ENCODE data around the gene DIS3L2. TPM values are rescaled to one million over a fixed set of nuclear protein-coding genes. Genes with fewer than 3 reads are reported as not detected.

DIS3L2 gene
- total RNA-seq, 1 donor from 2014 or later: 30.2 TPM

GRCh38 chr2:232232915-232233314 is 271.4 kb downstream of the DIS3L2 start:
- Mint-ChIP-seq H3K4me1 (ENCODE audit: low read depth) (peaks cover 22% of the 10 kb centered on the region), H3K4me3 (ENCODE audit: low read depth) (no peak overlapping the region), H3K27me3 (ENCODE audit: low read depth) (no peaks in the 10 kb centered on the region), H3K9me3 (no peaks in the 10 kb centered on the region), H3K27ac (no peak overlapping the region), H3K36me3 (ENCODE audit: low read depth) (no peaks in the 10 kb centered on the region)
- intact Hi-C loops (cut with micrococcal nuclease): no loop called here
- no peak for DNase-seq (ENCODE audit: low spot score)

GRCh38 chr2:232234922-232235615 is 273.6 kb downstream of the DIS3L2 start:
- Mint-ChIP-seq H3K4me1 (ENCODE audit: low read depth) (peaks cover 32% of the 10 kb centered on the region), H3K36me3 (ENCODE audit: low read depth) (no peaks in the 10 kb centered on the region), H3K4me3 (ENCODE audit: low read depth) (no peak overlapping the region), H3K9me3 (no peaks in the 10 kb centered on the region), H3K27ac (no peak overlapping the region), H3K27me3 (ENCODE audit: low read depth) (no peaks in the 10 kb centered on the region)
- no peak for DNase-seq (ENCODE audit: low spot score)
- intact Hi-C loops (cut with micrococcal nuclease): loop anchor here (5.0 kb wide), 1 partner anchor 308 kb away; the partner anchor contains the start of gene NPPC

- no peak for DNase-seq (ENCODE audit: low spot score)
- Mint-ChIP-seq H3K27ac (no peak overlapping the region), H3K9me3 (no peaks in the 10 kb centered on the region), H3K36me3 (ENCODE audit: low read depth) (no peaks in the 10 kb centered on the region), H3K4me1 (ENCODE audit: low read depth) (peaks cover 33% of the 10 kb centered on the region), H3K27me3 (ENCODE audit: low read depth) (no peaks in the 10 kb centered on the region), H3K4me3 (ENCODE audit: low read depth) (no peak overlapping the region)
- intact Hi-C loops (cut with micrococcal nuclease): loop anchor here (5.0 kb wide), 1 partner anchor 308 kb away; the partner anchor contains the start of gene NPPC
Observed at GRCh38 chr2:232235716-232236115, 274.2 kb downstream of the DIS3L2 start.

- DNase-seq (ENCODE audit: low spot score): no peak
- no peaks in the 10 kb centered on the region for H3K27me3 Mint-ChIP-seq (ENCODE audit: low read depth)
- no peak overlapping the region for H3K27ac Mint-ChIP-seq
- peaks cover 33% of the 10 kb centered on the region for H3K4me1 Mint-ChIP-seq (ENCODE audit: low read depth)
- intact Hi-C loops (cut with micrococcal nuclease): loop anchor here (5.0 kb wide), 1 partner anchor 309 kb away; the partner anchor contains the start of gene NPPC
- no peaks in the 10 kb centered on the region for H3K9me3 Mint-ChIP-seq
- H3K36me3 Mint-ChIP-seq (ENCODE audit: low read depth): no peaks in the 10 kb centered on the region
- H3K4me3 Mint-ChIP-seq (ENCODE audit: low read depth): no peak overlapping the region
Observed at GRCh38 chr2:232236200-232236599, 274.7 kb downstream of the DIS3L2 start.

- no peaks in the 10 kb centered on the region for H3K36me3 Mint-ChIP-seq (ENCODE audit: low read depth)
- no peak overlapping the region for H3K4me3 Mint-ChIP-seq (ENCODE audit: low read depth)
- H3K4me1 Mint-ChIP-seq (ENCODE audit: low read depth): peaks cover 26% of the 10 kb centered on the region
- H3K27me3 Mint-ChIP-seq (ENCODE audit: low read depth): no peaks in the 10 kb centered on the region
- intact Hi-C loops (cut with micrococcal nuclease): loop anchor here (5.0 kb wide), 1 partner anchor 310 kb away; the partner anchor contains the start of gene NPPC
- H3K27ac Mint-ChIP-seq: no peak overlapping the region
- no peak for DNase-seq (ENCODE audit: low spot score)
- H3K9me3 Mint-ChIP-seq: no peaks in the 10 kb centered on the region
Observed at GRCh38 chr2:232237464-232237863, 276.0 kb downstream of the DIS3L2 start.

- Mint-ChIP-seq H3K4me1 (ENCODE audit: low read depth) (peaks cover 24% of the 10 kb centered on the region), H3K9me3 (no peaks in the 10 kb centered on the region), H3K27me3 (ENCODE audit: low read depth) (no peaks in the 10 kb centered on the region), H3K4me3 (ENCODE audit: low read depth) (no peak overlapping the region), H3K27ac (peak overlapping the region; percentile 49), H3K36me3 (ENCODE audit: low read depth) (no peaks in the 10 kb centered on the region)
- DNase-seq (ENCODE audit: low spot score): no peak
- intact Hi-C loops (cut with micrococcal nuclease): loop anchor here (5.0 kb wide), 1 partner anchor 311 kb away; the partner anchor contains the start of gene NPPC
Observed at GRCh38 chr2:232238108-232238507, 276.6 kb downstream of the DIS3L2 start.

GRCh38 chr2:232238596-232238995 is 277.1 kb downstream of the DIS3L2 start:
- Mint-ChIP-seq H3K4me1 (ENCODE audit: low read depth) (peaks cover 24% of the 10 kb centered on the region), H3K27me3 (ENCODE audit: low read depth) (no peaks in the 10 kb centered on the region), H3K36me3 (ENCODE audit: low read depth) (no peaks in the 10 kb centered on the region), H3K4me3 (ENCODE audit: low read depth) (no peak overlapping the region), H3K27ac (no peak overlapping the region), H3K9me3 (no peaks in the 10 kb centered on the region)
- no peak for DNase-seq (ENCODE audit: low spot score)
- intact Hi-C loops (cut with micrococcal nuclease): loop anchor here (5.0 kb wide), 1 partner anchor 311 kb away; the partner anchor contains the start of gene NPPC

GRCh38 chr2:232239951-232240681 is 278.6 kb downstream of the DIS3L2 start:
- Mint-ChIP-seq H3K4me1 (ENCODE audit: low read depth) (peaks cover 24% of the 10 kb centered on the region), H3K4me3 (ENCODE audit: low read depth) (no peak overlapping the region), H3K27ac (peak overlapping the region; percentile 75), H3K27me3 (ENCODE audit: low read depth) (no peaks in the 10 kb centered on the region), H3K36me3 (ENCODE audit: low read depth) (no peaks in the 10 kb centered on the region), H3K9me3 (no peaks in the 10 kb centered on the region)
- DNase-seq (ENCODE audit: low spot score): no peak
- intact Hi-C loops (cut with micrococcal nuclease): loop anchor here (5.0 kb wide), 1 partner anchor 313 kb away; the partner anchor contains the start of gene NPPC

- Mint-ChIP-seq H3K4me3 (ENCODE audit: low read depth) (no peak overlapping the region), H3K4me1 (ENCODE audit: low read depth) (peaks cover 23% of the 10 kb centered on the region), H3K9me3 (no peaks in the 10 kb centered on the region), H3K36me3 (ENCODE audit: low read depth) (no peaks in the 10 kb centered on the region), H3K27me3 (ENCODE audit: low read depth) (no peaks in the 10 kb centered on the region), H3K27ac (no peak overlapping the region)
- intact Hi-C loops (cut with micrococcal nuclease): no loop called here
- no peak for DNase-seq (ENCODE audit: low spot score)
Observed at GRCh38 chr2:232240906-232241305, 279.4 kb downstream of the DIS3L2 start.

GRCh38 chr2:232242316-232242715 is 280.8 kb downstream of the DIS3L2 start:
- H3K27me3 Mint-ChIP-seq (ENCODE audit: low read depth): no peaks in the 10 kb centered on the region
- H3K27ac Mint-ChIP-seq: no peak overlapping the region
- H3K4me1 Mint-ChIP-seq (ENCODE audit: low read depth): peaks cover 17% of the 10 kb centered on the region
- H3K36me3 Mint-ChIP-seq (ENCODE audit: low read depth): no peaks in the 10 kb centered on the region
- no peaks in the 10 kb centered on the region for H3K9me3 Mint-ChIP-seq
- intact Hi-C loops (cut with micrococcal nuclease): no loop called here
- H3K4me3 Mint-ChIP-seq (ENCODE audit: low read depth): no peak overlapping the region
- DNase-seq (ENCODE audit: low spot score): no peak

- Mint-ChIP-seq H3K27ac (no peak overlapping the region), H3K4me3 (ENCODE audit: low read depth) (no peak overlapping the region), H3K4me1 (ENCODE audit: low read depth) (peaks cover 1% of the 10 kb centered on the region), H3K36me3 (ENCODE audit: low read depth) (no peaks in the 10 kb centered on the region), H3K9me3 (no peaks in the 10 kb centered on the region), H3K27me3 (ENCODE audit: low read depth) (no peaks in the 10 kb centered on the region)
- no peak for DNase-seq (ENCODE audit: low spot score)
- intact Hi-C loops (cut with micrococcal nuclease): no loop called here
Observed at GRCh38 chr2:232245111-232245510, 283.6 kb downstream of the DIS3L2 start.

- no peaks in the 10 kb centered on the region for H3K36me3 Mint-ChIP-seq (ENCODE audit: low read depth)
- no peak overlapping the region for H3K27ac Mint-ChIP-seq
- H3K9me3 Mint-ChIP-seq: no peaks in the 10 kb centered on the region
- intact Hi-C loops (cut with micrococcal nuclease): no loop called here
- H3K4me1 Mint-ChIP-seq (ENCODE audit: low read depth): no peaks in the 10 kb centered on the region
- DNase-seq (ENCODE audit: low spot score): no peak
- no peaks in the 10 kb centered on the region for H3K27me3 Mint-ChIP-seq (ENCODE audit: low read depth)
- H3K4me3 Mint-ChIP-seq (ENCODE audit: low read depth): no peak overlapping the region
Observed at GRCh38 chr2:232246245-232246644, 284.7 kb downstream of the DIS3L2 start.

GRCh38 chr2:232249096-232249495 is 287.6 kb downstream of the DIS3L2 start:
- no peak for DNase-seq (ENCODE audit: low spot score)
- H3K4me1 Mint-ChIP-seq (ENCODE audit: low read depth): no peaks in the 10 kb centered on the region
- no peak overlapping the region for H3K27ac Mint-ChIP-seq
- intact Hi-C loops (cut with micrococcal nuclease): no loop called here
- H3K27me3 Mint-ChIP-seq (ENCODE audit: low read depth): no peaks in the 10 kb centered on the region
- H3K4me3 Mint-ChIP-seq (ENCODE audit: low read depth): no peak overlapping the region
- no peaks in the 10 kb centered on the region for H3K9me3 Mint-ChIP-seq
- H3K36me3 Mint-ChIP-seq (ENCODE audit: low read depth): no peaks in the 10 kb centered on the region

Data from activated T-helper 2 cell treated with anti-CD3 and anti-CD28 coated beads, Interferon-gamma antibody, Interleukin-2, Interleukin-4, amounts not matched to agents 10 μg/mL and 5 μg/mL and 100 μg/mL, durations not matched to agents 14 hours and 24 hours and 36 hours (primary cell).